GM21390 (cell line): ENCODE data around the gene MBL2.

ENCODE experiments used
- ATAC-seq: cut with Tn5 transposase; IDR thresholded peaks from one replicate; pipeline ENCODE4 v1.9.1; 2021; ENCODE audit not compliant: unreplicated experiment

The MBL2 gene

DNA sequence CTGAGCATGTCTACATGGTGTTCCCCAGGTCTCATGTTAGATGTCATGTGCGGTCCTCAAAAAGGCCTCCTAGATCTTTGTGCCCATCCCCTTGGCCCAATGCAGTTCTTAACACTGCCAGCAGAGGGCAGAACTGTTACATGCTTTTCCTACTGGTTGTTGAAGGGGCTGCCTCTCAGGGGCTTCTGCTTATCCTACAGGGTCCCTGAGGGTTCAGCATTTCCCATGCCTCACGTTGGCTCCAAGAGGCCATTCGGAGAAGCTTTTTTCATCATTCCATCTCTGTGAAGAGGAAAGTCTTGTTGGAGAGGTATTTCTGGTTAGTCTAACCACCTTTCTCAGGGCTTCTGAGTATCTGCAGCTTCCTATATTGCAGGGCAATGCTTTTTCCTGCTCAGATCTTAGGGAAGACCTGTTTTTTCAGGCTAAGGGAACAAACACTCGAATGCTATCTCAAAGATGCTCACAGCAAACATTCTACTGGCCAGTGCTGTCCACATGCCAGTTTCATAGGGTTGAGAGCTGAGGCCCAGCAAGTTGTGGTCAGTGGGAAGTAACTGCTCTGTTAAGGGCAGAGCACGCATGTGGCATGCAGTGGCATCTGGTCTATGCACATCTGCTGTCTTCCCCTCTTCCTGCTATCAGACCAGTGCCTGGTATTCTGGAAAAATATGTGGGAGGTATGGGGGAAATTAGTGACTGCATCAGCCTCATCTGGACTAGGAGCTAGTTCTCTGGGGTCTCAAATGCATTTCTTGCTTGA lies 31.5 kb downstream of the MBL2 start:
- ATAC-seq, result peak; percentile 70

DNA sequence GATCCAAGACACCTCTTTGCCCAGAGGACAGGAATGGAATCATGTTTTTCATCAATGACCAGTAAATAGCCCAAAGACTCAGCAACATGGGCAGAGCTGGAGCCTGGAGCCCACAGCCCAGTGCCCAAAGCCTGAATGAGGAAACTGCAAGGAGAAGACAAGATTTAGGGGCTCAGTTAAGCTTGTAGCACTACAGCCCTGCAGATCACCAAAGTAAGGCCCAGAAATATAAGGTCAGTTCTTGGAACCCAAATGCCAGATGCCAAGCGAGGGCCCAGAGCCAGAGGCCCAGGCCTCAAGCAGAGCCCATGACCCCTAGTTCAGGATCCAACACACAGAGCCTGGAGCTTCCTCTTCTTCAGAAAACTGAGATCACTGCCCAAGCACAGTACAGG lies 32.4 kb downstream of the MBL2 start:
- no peak for ATAC-seq

DNA sequence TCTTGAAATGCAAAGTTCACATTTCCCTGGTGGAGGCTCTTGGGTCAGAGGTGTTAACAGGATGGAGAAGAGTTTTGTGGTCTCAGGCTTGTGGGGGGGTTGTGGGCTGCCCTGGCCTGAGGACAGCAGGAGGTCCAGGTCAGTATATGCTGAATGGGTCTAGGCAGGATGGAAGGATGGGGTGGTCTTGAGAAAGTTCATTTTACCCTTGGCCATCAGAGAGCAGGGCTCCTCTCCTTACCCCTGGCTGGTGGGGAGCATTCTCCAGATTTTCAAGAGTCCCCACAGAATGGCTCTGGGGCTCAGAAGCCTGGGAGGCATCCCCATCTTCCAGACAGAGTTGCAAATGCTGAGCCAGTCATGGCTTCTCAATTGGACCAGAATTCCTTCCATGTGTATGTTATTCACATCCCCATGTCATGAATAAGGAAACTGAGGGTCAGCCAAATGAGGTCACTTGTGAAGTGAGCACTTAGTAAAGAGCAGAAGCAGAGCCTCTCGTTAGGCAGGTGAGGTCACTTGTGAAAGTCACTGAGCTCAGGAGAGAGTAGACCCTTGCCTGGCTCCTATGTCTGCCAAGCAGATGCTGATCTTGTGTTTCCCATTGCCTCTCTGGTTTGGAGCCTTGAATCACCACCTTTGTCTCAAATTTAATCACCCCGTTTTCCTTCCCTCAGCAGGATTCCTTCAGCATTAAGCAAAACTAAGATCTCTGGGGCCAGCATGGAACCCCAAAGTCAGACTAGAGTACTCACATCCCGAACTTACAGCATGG lies 33.0 kb downstream of the MBL2 start:
- no peak for ATAC-seq

DNA sequence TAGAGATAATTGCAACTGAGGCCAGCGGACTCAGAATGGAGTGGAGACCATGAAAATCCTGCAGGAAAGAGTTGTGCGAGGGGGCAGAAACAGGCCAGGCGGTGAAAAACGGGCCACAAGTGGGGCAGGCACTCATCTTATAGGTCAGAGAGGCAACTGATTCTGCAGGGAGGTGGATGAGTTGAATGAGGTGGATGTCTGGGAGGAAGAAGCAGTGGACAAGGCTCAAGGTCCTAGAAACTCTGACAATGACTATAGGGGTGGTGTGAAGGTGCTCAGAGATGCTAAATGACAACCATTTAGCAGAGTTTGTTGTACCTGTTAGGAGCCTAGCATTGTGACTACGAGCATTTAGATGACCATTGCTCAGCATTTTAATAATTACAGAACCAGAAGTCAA lies 33.6 kb downstream of the MBL2 start:
- ATAC-seq, result no peak

DNA sequence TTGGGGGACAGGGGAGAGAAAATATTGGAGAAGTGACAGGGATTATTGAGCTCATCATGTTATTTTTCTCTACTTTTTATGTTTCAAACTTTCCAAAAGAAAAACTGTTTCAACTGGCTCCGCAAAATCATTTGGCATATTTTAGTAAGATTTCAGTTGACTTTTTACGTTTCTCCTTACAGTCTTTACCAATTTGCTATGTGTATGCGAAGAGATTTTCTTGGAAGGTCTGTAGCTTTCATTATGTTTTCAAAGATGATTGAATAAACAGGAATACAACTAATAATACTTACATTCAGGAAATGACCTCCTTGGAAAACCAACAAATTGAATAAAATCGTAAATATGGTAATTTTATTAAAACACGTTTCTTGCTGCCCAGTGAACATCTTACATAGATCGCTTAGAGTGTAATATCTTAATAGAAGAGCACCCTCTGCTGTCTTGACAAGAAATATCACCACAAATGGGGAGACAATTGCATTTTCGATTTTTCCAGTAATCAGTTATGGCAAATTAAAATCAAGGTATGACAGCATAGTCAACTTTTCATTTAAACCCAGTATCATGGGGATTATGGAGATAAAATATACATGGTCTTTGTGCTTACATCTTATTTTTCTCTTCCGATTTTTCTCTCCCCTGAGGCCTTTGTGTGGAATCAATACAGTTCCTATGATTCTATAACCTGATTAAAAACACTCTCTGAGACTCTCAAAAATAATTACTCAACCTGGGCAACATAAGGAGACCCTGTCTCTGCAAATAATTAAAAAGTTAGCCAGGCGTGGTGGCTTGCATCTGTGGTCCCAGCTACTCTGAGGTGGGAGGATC lies 43.1 kb downstream of the MBL2 start:
- peak; percentile 49 for ATAC-seq

DNA sequence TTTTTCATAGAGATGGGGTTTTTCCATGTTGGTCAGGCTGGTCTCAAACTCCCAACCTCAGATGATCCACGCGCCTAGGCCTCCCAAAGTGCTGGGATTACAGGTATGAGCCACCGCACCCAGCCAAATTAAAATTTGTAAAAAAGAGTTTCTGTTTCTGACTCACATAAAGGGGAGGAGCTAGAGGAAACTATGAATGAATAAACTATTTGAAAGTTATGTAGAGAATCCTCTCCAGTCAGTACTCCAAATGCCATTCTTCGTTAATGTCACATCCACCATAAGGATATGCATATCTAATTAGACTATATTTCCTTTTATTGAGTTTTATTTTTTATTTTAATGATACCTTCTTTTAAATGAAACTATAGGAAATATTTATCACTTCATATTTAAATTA lies 52.6 kb downstream of the MBL2 start:
- no peak for ATAC-seq
